GM19463 (cell line): ENCODE data around the gene POFUT1.
"Not testable (repeated sequence)": the region's sequence is repeated elsewhere in the genome, so short reads cannot be mapped to it uniquely, and the experiment has no call there.

Source experiments
- ATAC-seq: cut with Tn5 transposase; IDR thresholded peaks from one replicate; pipeline ENCODE4 v1.9.1; 2021; ENCODE audit warnings: mild to moderate bottlenecking, moderate library complexity; ENCODE audit not compliant: unreplicated experiment

The POFUT1 gene

DNA sequence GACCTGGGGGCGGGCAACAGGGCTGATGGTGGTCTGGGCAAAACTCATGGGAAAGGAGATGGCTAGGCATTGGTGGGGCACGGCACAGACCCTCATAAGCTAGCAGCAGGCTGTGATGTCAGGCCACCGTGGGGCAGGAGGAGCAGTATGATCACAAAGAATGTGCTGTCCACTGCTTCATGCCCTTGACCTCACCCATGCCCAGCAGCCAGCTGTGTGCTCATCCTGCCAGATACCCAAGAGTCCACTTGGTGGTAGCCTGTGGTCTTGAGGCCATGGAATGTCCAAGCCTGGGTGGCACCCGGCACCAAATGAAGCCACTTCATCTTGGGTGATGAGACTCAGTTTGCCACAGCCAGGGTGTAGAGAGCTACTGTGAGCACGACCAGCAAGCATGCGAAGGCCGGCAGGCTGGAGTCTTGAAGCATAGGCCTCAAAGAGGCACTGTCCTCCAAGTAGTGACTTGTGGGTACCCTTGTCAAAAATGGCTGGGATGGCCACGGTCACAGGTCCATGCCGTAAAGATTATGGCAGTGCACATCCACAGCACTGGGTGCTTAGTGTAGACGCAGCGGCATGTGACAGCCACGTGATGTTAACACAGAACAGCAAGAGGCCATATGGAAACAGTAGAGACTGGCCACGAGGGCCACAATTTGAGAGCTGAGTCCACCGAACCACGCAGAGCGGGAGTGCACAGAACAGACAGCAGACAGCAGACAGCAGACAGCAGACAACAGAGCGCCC lies 19.1 kb upstream of the POFUT1 start:
- no peak for ATAC-seq

DNA sequence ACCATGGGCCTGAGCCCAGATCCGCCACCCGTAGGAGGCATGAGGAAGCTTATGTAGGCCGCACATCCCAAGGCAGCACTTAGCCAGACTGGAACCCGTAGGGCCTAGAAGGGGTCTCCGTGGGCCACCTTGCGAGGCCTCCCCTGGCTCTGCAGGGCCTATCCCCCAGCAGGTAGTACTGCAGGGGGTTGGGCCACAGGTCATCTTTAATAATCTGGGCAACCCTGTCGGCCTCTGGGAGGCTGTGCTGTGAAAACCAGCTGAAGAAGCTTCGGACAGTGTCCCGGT lies 18.6 kb upstream of the POFUT1 start:
- no peak for ATAC-seq

DNA sequence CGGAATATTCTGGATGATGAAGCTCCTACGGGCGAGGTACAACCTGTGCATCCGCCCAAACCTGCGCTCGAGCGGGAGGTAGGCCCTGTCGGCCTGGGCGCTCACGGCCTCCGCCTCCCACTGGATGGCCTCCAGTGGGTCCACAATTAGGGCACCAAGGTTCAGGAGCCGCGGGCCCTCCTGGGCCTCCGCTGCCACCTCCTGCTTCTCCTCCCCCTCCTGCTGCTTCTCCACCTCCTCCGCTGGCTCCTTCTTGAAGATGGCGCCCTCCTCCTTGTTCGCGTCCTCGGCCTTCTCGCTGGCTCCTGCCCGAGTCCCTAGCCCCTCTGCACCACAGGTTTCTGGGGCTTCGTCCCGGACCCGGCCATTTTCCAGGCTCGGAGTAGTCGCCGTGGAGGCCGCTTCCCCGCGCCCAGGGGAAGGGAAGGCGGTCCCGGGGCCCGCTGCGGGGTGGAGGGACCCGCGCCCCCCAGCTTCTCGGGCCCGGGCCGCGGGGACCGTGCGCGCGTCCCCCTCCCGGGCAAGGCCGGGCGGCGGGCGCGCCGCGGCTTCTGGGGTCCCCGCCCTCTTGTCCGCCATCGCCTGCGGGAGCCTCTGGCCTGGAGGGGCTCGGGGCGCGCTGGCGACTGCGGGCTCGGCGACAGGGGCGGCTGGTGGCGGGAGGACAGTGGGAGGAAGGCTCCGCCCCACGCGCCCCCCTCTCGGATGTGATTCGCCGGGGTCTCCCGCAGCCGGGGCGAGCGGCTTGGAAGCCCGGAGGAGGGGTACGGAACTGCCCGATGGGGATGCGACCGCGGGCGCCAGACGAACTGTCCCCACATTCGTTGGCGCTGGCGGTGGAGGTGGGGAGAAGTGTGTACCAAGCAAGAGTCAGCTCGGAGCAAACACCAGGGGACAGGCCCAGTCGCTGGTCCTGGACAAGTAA lies 17.7 kb upstream of the POFUT1 start:
- no peak for ATAC-seq

DNA sequence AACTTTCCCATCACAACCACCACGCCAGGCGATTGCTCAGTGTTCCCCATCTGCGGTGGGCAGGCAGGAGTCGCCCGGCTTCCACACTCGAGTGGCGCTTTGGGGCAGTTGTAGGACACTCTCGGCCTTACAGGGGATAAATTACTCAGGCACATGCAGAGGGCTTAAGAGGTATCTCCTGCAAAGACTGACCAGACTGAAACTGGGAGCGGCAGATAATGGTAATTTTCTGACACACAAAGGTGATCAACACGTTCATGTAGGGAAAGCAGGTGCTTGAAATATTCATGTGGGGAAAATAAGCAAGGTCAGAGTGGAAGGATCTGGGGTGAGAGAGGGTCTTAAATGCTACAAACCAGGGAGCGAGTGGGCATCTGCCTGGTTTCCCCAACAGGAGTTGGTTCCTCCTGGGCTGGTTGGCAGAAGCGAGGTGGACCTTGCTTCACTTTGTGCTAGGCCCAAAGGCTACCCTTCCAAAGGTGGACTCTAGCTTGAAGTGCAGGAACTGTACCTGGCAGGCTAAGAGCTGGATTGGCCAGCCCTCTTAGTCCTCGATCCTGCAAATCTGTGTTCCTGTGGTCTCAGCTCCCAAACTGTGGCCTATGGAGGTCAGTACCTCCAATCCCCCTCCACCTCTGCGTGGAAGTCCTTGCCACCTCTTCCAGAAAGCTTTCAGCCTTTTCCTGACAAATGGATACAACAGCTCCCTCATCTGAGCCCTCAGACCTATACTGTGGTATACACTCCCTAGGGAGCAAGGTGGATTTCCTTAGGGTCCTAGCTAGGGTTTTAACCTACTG lies 16.9 kb upstream of the POFUT1 start:
- ATAC-seq: no peak

DNA sequence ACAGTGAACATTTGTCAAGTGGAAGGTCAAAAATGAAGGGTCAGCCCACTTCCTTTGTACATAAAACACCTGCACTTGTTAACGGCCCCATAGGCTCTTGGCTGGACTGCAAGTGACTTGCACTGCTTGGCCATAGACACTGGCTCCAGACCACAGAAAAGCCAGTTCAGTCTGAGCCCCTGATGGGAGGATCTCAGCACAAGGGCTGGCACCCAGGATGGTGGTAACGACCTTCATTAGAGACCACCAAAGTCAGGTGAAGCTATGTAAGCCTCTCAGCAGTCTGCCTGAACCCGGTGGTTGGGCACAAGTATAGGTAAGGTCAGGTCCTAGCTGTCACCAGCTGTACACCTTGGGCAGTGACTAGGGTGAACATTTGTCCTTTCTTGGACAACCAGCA lies 16.3 kb upstream of the POFUT1 start:
- ATAC-seq: no peak

DNA sequence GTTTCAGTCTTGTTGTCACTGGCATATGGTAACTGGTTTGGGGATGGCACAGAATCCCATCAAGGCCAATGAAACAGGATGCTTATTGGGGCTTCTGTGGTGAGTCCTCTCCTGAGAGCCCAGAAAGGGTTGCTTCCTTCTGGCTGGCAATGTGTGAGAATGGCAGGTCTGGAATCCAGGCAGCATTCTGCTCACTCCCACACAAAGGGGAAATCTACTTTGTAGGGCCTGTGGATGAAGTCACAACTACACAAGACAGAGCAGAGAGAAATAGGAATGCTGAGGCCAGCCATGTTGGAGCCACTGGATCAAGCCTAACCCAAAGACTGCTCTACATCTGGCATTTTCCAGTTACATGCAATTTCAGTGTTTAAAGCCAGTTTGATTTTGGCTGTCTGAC lies 15.8 kb upstream of the POFUT1 start:
- ATAC-seq: no peak

DNA sequence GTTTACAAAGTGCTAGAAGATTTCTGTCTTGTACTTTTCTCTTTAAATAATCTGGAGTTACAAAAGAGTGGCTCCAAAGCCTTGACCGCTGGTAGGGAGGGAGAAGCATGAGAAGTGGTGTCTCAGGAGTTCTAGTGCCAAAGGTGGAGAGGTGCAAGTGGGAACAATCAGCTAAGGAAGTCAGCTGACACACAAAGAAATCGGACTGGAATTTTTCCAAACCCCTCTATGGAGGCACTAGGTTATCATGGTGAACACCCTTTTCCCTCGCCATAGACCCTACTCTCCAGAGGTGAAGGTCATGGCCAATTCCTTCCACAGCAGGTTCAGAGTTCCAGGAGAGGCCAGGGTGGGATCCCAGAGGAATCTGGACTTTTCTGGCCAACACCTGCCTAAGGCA lies 15.0 kb upstream of the POFUT1 start:
- ATAC-seq: no peak

DNA sequence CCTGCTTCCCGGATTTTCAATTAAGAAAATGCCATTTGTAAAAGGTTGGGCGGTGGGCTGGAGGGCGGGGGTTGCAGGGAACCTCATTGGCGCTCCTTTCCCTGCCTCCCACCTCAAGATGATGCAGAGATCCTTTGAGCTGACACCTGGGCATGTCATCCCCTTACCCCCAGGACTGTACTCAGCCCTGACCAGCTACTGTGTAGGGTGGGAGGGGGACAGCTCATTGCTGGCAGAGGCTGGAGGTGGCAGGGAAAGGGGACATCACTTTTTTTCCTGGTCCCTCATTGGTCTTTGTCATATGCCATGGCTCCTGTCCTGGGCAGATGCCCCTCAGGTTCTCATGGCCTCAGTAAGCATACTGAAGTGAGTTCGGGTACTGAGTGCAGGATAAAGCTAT lies 14.3 kb upstream of the POFUT1 start:
- ATAC-seq: not testable (repeated sequence)

DNA sequence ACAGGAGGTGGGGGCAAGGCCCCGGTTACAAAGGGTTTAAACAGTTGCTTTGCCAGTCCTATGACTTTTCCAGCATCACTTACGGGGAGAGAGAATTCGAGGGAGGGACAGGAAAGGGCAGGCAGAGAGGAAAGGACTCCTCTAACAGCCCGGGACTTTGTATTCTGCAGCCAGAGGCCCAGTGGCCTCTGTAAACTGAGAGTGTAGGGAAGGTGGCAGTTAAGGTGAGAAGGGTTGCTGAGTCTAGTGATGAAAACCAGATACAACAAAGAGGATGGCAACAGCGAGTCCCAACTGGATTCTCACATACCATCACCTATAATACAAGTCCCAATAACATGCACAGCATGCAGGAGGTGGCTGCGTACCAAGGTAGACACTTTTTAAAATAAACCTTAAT lies 13.7 kb upstream of the POFUT1 start:
- ATAC-seq: no peak

DNA sequence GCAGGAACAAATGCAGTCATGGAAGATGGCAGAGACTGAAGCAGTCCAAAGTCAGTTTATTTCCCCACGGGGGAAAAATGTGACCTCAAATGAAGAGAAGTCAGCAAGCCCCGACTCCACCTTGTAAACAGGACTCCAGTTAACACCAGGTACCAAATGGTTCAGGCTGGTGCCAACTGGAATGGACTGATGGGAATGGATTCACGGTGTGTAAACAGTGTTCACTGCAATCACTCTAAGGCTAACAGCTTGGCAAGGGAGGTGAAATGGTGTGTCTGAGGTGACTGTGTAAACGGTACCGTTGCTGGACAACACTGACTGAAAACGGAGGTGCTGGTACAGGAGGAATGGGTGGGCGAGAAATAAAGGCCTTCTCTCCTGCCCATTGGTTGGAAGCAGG lies 12.1 kb upstream of the POFUT1 start:
- no peak for ATAC-seq

DNA sequence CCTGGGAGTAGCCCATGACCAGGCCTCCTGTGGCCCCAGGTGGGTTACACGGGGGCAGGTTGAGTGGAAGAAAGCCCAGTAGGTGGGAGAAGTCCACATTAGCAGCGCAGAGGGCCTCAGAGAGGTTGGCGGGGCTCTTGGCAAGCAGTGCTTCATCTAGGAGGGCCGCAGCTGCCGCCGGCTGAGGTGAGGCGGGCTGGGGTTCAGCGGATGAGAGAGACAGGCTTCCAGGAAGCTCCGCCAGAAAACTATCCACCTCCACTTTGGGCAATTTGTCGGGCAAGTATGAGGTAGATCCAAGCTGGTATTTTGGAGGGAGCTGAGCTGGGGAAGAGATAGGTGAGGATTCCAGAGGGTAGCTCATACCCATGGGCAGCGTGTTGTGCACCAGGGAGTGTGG lies 11.1 kb upstream of the POFUT1 start:
- not testable (repeated sequence) for ATAC-seq

DNA sequence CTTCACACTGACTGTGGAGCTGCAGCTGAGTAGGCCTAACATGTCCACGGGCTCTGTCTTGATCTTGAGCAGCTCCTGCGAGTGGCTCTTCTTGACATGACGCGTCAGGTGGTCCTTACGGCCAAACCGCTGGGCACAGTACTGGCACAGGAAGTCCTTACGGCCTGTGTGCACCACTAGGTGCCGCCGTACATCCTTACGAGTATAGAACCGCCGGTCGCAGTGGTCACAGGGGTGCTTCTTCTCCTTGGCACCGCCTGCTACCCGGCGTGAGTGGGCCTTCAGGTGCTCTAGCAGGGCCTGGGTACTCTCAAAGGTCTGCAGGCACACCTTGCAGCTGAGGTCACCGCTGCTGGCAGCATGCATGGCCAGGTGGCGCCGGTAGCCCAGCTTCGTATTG lies 10.5 kb upstream of the POFUT1 start:
- not testable (repeated sequence) for ATAC-seq

DNA sequence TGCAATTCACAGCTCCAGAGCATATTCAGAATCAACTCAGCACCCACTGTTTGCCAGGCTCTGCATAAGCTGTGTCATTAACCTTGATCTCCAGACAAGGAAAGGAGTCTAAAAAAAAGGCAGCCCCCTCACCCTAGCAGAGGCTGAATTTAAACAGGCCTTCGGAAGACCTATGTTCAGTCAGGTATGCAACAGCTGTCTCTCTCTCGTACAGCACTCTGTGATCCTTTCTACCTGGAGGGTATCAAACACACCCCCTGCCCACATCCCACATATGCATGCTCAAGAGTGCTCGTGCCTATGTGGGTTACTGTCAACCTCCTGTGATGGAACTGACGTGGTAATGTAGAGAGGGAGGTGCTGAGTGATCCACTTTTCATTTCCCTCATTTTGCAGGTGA lies 8.7 kb upstream of the POFUT1 start:
- ATAC-seq: no peak

DNA sequence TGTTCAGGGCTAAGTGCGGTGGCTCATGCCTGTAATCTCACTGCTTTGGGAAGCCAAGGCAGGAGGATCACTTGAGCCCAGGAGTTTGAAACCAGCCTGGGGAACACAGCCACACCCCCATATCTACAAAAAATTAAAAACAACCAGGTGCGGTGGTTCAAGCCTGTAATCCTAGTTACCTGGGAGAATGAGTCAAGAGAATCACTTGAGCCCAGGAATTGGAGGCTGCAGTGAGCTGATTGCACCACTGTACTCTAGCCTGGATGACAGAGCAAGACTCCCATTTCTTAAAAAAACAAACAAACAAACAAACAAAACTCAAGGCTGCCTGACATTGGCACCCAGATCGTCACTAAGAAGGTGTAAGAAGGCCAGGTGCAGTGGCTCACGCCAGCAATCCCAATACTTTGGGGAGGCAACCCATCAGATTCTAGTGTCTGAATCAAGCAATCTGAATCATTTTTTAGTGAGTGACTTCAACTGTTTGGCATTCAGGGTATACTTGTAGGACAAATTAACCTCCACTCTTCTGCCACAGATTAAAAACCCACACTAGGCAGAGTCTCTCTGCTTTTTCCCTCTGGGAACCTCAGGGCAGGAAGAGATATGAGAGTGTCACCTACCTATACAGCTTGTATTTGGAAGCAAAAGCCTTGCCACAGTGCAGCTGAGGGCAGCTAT lies 6.2 kb upstream of the POFUT1 start:
- no peak for ATAC-seq

DNA sequence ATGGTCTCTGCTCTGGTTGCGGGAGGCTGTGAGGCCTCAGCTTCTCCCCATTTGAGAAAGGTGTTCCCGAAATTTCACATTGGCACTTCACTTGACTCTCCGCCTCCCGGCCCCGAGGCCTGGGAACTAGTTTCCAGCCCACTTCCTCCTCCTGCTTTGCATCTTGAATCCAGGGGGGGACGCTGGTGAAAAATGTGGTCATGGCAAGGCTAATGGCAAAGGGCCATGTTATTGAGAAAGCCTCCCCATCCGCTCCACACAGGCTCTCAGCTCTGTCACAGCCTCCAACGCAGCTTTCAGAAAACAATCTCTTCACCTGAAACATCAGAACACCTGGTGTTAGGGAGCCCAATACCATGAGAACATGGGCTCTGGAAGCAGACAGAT lies 5.7 kb upstream of the POFUT1 start:
- ATAC-seq: no peak

DNA sequence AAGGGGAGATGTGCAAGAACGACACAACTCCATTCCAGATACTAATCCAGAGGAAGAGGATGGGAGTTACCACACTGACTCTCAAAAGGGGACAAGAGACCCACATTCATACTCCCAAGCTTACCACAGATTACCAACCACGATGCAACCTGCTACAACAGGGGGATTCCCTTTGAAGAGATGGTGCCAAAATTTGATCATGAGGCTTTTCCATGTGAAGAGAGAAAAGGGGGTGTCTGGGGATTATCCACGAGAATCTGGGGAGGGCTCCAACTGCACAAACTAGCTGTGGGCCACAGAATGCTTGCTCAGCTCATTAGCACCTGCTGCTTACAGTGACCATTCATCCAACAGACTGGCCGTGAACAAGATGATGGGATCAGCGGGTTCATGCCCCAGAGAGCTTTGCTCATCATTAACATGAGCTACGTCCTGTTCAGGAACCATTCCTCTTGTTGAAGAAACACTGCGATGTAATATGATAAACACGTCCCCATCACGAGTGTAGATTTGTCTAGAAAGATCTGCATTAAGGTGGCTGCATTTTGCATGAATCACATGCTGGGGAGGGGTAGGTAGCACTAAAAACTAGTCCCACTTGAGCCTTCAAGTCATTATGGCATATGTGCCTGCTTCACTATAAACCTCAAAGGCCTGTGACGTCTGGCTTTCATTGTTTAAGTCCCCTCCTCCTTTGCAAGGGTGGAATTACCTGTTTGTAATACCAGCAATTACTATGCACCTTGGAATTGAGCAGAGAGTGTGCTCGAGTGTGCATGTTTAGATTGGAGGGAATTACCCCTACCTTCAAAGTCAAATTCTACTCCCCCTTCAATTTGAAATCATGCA lies 4.1 kb upstream of the POFUT1 start:
- ATAC-seq: no peak

DNA sequence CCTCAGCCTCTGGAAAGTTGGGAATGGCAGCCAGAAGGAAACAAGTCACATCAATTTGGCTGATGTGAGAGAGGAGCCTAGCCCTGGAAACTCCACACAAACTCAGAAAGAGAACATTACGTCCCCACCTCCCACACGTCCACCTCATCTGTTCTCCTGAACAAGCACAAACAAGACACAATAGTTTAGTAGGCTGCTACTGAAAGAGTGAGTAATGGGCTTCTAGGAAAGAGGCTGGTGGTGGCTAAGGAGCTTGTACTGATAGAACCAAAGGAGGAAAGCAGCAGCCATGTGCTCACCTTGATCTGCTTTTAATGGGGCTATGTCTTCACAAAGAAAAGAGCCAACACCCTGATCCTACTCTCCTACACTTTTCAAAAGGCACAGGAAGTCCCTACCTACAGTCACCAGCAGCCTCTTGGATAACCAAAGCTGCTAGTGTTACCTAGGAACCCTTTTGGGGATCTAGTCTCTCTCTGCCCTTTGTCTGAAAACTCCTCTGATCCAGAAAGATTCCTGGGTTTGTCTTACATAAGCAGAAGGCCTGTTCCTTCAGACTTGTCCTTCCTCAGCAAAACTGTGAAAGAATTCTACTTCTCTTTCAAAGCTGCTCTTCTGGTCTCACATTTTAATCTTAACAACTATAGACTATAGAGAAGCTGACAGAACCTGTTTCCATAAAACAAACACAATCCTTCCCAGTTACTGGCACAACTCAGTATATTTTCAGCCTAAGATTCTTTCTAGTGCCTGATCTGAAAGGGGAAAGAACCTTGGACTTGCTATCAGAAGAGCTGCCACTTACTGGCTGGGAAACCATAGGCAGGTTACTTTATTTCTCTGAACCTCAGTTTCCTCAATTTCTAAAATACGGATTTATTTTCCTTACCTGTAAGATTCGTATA lies 3.2 kb upstream of the POFUT1 start:
- ATAC-seq: no peak

DNA sequence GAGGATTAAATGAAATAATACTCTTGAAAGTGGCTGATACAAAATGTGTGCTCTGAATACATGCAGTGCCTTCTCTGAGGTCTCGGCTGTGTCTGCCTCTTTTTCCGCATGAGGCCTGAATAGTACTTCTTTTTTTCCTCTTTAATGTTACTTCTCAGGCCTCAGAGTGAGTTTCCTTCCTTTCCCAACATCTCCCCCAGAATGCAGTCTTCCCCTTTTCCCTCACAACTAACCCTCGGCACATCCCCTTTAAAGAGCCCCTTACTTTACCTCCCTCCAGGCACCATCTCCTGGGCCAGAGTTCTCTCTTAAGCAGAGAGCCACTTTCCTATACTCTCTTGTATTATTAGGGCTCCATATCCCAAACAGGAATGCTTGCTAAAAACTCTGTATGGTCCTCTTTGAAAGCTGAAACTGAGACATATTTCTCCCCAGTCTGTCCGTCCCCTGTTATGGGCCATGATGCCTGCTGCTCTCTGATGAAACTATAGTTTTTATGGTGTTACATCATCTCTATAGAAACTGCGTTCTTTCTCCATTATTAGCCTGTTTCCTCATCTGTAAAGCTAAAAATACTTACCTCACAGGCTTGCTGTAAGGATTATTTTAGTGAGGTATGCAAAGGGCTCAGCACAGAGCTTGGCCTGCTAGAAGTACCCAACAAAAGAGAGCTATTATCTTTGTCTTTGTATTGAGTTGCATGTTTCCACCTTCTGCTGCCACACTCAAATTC lies 2.4 kb upstream of the POFUT1 start:
- ATAC-seq: no peak
